Fibroblast of lung (primary cell): ENCODE data around the gene LHX5. TPM values are rescaled to one million over a fixed set of nuclear protein-coding genes. Genes with fewer than 3 reads are reported as not detected.
A peak's percentile ranks its signal among the peaks of the same experiment; 100 is the strongest.

Experiments
- DNase-seq, 2 donors: peaks; one replicate each; pipeline versions ENCODE4 v3.0.0 to v3.0.0-alpha.2; 2010; ENCODE audit warnings: low read depth in 2 of 2
- H2AFZ ChIP-seq: 2 replicates; pipeline ENCODE4 v1.5.1; 2012; ENCODE audit warnings: low read length, control low read depth, inconsistent platforms
- H3K27ac ChIP-seq: 2 replicates; pipeline ENCODE4 v1.5.1; 2011; ENCODE audit warnings: low read length, control low read depth; ENCODE audit not compliant: insufficient read depth
- H3K27me3 ChIP-seq: 2 replicates; pipeline ENCODE4 v1.5.1; 2011; ENCODE audit warnings: mild to moderate bottlenecking, low read length; ENCODE audit not compliant: control insufficient read depth, insufficient read depth
- H3K36me3 ChIP-seq: 2 replicates; pipeline ENCODE4 v1.5.1; 2011; ENCODE audit warnings: low read length; ENCODE audit not compliant: control insufficient read depth, insufficient read depth
- H3K4me1 ChIP-seq: 2 replicates; pipeline ENCODE4 v1.5.1; 2011; ENCODE audit warnings: low read length; ENCODE audit not compliant: control insufficient read depth, insufficient read depth; ENCODE audit errors: extremely low read depth
- H3K4me2 ChIP-seq: 2 replicates; pipeline ENCODE4 v1.5.1; 2011; ENCODE audit warnings: low read length, control low read depth; ENCODE audit not compliant: insufficient read depth; ENCODE audit errors: extremely low read depth
- H3K4me3 ChIP-seq, 4 experiments: fragments of 200-600 bp in 1 of 4; sonication (generic) in 1 of 4; replicated peaks in 1 of 4; 2 replicates each; pipeline ENCODE4 v1.5.1; 2011 to 2016; ENCODE audit warnings: low read length in 4 of 4, low read depth in 3 of 4, mild to moderate bottlenecking in 3 of 4, control low read depth in 2 of 4, inconsistent platforms in 1 of 4, mixed read lengths in 1 of 4; ENCODE audit not compliant: insufficient read depth in 1 of 4; ENCODE audit errors: control extremely low read depth in 1 of 4
- H3K79me2 ChIP-seq: 2 replicates; pipeline ENCODE4 v1.5.1; 2012; ENCODE audit warnings: mild to moderate bottlenecking, low read length, inconsistent platforms; ENCODE audit not compliant: control insufficient read depth, insufficient read depth
- H3K9ac ChIP-seq: 2 replicates; pipeline ENCODE4 v1.5.1; 2011; ENCODE audit warnings: mild to moderate bottlenecking, low read length, control low read depth; ENCODE audit not compliant: insufficient read depth
- H3K9me3 ChIP-seq: 2 replicates; pipeline ENCODE4 v1.5.1; 2012; ENCODE audit warnings: low read depth, low read length; ENCODE audit not compliant: control insufficient read depth, insufficient read depth
- H4K20me1 ChIP-seq: 2 replicates; pipeline ENCODE4 v1.5.1; 2011; ENCODE audit warnings: low read length; ENCODE audit not compliant: control insufficient read depth, insufficient read depth; ENCODE audit errors: extremely low read depth
- CTCF ChIP-seq, 2 donors: IDR thresholded peaks in 1 of 2; conservative IDR thresholded peaks in 1 of 2; 1 replicate in 1 of 2; 2 replicates in 1 of 2; pipeline ENCODE4 v1.5.1; 2011 to 2012; ENCODE audit warnings: low read length in 2 of 2, control low read depth in 1 of 2, inconsistent platforms in 1 of 2, low read depth in 1 of 2, mild to moderate bottlenecking in 1 of 2
- EZH2 ChIP-seq: IDR thresholded peaks from 2 replicates; pipeline ENCODE4 v1.5.1; 2012; ENCODE audit warnings: low read length, control low read depth, mild to moderate bottlenecking; ENCODE audit errors: missing control alignments
- polyA plus RNA-seq, 2 donors: library from polyadenylated mRNA; depleted of rRNA in 1 of 2; stranded (reverse) in 1 of 2; unstranded in 1 of 2; fragments of >200 nt; gene quantifications; 2 replicates each; pipeline ENCODE4 v1.2.1, GENCODE V29; 2011 to 2012; ENCODE audit warnings: missing spikeins in 1 of 2
- total RNA-seq: library from RNA; depleted of rRNA; stranded (reverse); fragments of >200 nt; gene quantifications from 2 replicates; pipeline ENCODE4 v1.2.1, GENCODE V29; 2014

LHX5 gene
- total and polyA plus RNA-seq, 2 donors (not counting 1 experiment from before 2014, with no cell fraction given), result not detected

- H3K27ac ChIP-seq, result no peak overlapping the region
- H3K4me1 ChIP-seq, result no peaks in the 10 kb centered on the region
- peaks cover 51% of the 10 kb centered on the region for H3K27me3 ChIP-seq
- no peaks in the 10 kb centered on the region for H3K79me2 ChIP-seq
- H3K4me3 ChIP-seq, result no peak overlapping the region
- no peaks in the 10 kb centered on the region for H3K9me3 ChIP-seq
- no peaks in the 10 kb centered on the region for H3K36me3 ChIP-seq
- DNase-seq, result no peak
- no peaks in the 10 kb centered on the region for H4K20me1 ChIP-seq
- no peak overlapping the region for H3K9ac ChIP-seq
- no peak overlapping the region for H3K4me2 ChIP-seq
- no peak overlapping the region for H2AFZ ChIP-seq
- no peak for TF ChIP-seq CTCF (conservative IDR thresholded peaks at IDR 0.05 in 1 of 2, IDR thresholded peaks at IDR 0.05 in 1 of 2; ENCODE audit: low read depth in 1 of 2, low read length in 2 of 2)
- peak; percentile 57 for TF ChIP-seq EZH2
Measured at GRCh38 chr12:113478351-113479011, 6.8 kb upstream of the LHX5 start.

DNA sequence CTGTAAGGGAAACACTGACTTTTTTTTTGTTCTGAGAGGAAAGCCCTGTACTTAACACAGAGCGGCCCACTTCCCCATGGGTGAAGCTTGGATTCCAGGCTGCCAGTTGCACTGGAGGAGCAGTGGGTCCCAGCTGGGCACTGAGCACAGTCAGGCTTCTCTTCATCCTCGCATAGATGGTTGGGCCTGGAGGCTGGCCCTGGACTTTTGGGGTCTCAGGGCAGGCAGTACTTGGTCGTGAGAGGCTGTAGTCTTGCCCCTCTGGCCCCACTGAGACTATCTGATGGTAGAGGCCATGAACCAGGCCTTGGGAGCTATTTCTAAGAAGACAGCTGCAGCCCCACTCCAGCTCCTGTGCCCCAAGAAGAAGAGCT is 6.2 kb upstream of the LHX5 start:
- Histone ChIP-seq H3K36me3 (no peaks in the 10 kb centered on the region), H3K27me3 (peaks cover 58% of the 10 kb centered on the region), H3K9me3 (no peaks in the 10 kb centered on the region), H2AFZ (no peak overlapping the region), H3K4me3 (no peak overlapping the region), H3K27ac (no peak overlapping the region), H3K79me2 (no peaks in the 10 kb centered on the region), H3K9ac (no peak overlapping the region), H3K4me1 (no peaks in the 10 kb centered on the region), H4K20me1 (no peaks in the 10 kb centered on the region), H3K4me2 (no peak overlapping the region)
- no peak for DNase-seq
- no peak for TF ChIP-seq CTCF (conservative IDR thresholded peaks at IDR 0.05 in 1 of 2, IDR thresholded peaks at IDR 0.05 in 1 of 2; ENCODE audit: low read depth in 1 of 2, low read length in 2 of 2)
- peak; percentile 71 for TF ChIP-seq EZH2

DNA sequence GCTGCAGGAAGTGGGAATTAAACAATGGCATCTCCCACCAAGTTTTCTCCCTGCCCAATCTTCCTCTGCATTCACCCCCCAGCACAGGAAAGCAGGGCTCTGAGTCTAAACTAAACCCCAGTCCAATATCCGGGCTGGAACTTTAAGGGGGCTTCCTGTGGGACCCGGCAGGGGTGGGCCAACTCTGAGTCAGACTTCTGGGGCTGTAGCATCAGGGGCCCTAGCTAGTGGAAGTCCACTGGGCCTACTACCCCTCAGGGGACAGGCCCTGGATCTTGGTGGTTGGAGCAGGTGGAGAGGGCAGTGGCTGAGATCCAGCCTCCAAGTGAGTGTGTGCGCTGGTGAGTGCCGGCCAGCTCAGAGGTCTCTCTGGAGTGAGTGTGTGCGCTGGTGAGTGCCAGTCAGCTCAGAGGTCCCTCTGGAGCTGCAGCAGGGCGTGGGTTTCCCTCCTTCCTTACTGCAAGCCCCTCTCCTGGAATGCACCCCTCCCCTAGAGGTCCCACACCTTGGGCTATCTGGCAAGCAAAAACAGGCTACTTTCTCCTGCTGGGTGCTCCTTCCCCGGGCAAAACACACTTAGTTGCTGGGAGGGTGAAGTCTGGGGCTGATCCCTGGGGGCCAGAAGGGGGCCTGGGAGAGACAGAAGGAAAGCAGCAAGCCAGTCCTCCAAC is 5.6 kb upstream of the LHX5 start:
- no peak for DNase-seq
- no peaks in the 10 kb centered on the region for H3K4me1 ChIP-seq
- no peaks in the 10 kb centered on the region for H3K79me2 ChIP-seq
- H3K9me3 ChIP-seq, result no peaks in the 10 kb centered on the region
- no peaks in the 10 kb centered on the region for H3K36me3 ChIP-seq
- no peak overlapping the region for H3K27ac ChIP-seq
- H3K27me3 ChIP-seq, result peaks cover 62% of the 10 kb centered on the region
- TF ChIP-seq EZH2, result no peak
- TF ChIP-seq CTCF (conservative IDR thresholded peaks at IDR 0.05 in 1 of 2, IDR thresholded peaks at IDR 0.05 in 1 of 2; ENCODE audit: low read depth in 1 of 2, low read length in 2 of 2), result no peak
- H3K4me2 ChIP-seq, result no peak overlapping the region
- no peaks in the 10 kb centered on the region for H4K20me1 ChIP-seq
- no peak overlapping the region for H3K9ac ChIP-seq
- H3K4me3 ChIP-seq, result no peak overlapping the region
- H2AFZ ChIP-seq, result no peak overlapping the region
